ENCODE data around the gene BPTF.

DNA sequence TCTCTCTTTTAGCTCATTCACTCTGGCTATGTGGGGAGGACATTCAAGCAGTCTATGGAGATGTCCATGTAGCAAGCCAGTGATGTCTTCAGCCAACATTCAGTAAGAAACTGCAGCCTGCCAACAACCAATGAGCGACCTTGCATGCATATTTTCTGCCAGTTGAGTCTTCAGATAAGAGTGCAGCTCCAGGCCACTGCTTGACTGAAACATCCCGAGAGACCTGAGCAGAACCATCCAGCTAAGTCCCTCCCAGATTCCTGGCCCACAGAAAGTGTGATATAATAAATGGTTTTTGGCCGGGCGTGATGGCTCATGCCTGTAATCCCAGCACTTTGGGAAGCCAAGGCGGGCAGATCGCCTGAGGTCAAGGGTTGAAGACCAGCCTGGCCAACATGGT lies 181.5 kb downstream of the BPTF start:
- TF ChIP-seq CTCF (IDR thresholded peaks at IDR 0.05) (no peak), POLR2A (IDR thresholded peaks at IDR 0.05) (no peak)

Data from adrenal gland (tissue), 5 donors.